Chondrocyte (in vitro differentiated cells): ENCODE data around the gene EYA2. TPM values are rescaled to one million over a fixed set of nuclear protein-coding genes. Genes with fewer than 3 reads are reported as not detected.
A peak's percentile ranks its signal among the peaks of the same experiment; 100 is the strongest.

Experiments
- DNase-seq: peaks from one replicate; pipeline ENCODE4 v3.0.0; 2021; ENCODE audit warnings: mixed read lengths, low spot score
- H3K27ac Mint-ChIP-seq: one replicate; pipeline ENCODE4 v1.8.0; 2021; ENCODE audit warnings: mild to moderate bottlenecking, moderate library complexity, mixed read lengths; ENCODE audit not compliant: unreplicated experiment
- H3K27me3 Mint-ChIP-seq: 2 replicates; pipeline ENCODE4 v1.8.0; 2021; ENCODE audit warnings: low read depth, mixed read lengths
- H3K36me3 Mint-ChIP-seq: 2 replicates; pipeline ENCODE4 v1.8.0; 2021; ENCODE audit warnings: low read depth, mixed read lengths
- H3K4me1 Mint-ChIP-seq: 2 replicates; pipeline ENCODE4 v1.8.0; 2021; ENCODE audit warnings: low read depth, mild to moderate bottlenecking, mixed read lengths
- H3K4me3 Mint-ChIP-seq: one replicate; pipeline ENCODE4 v1.8.0; 2021; ENCODE audit warnings: mild to moderate bottlenecking, moderate library complexity, mixed read lengths; ENCODE audit not compliant: unreplicated experiment
- H3K9me3 Mint-ChIP-seq: 2 replicates; pipeline ENCODE4 v1.8.0; 2021; ENCODE audit warnings: low read depth, mixed read lengths
- total RNA-seq: library from RNA; stranded (reverse); gene quantifications from 3 replicates; pipeline ENCODE4 v1.2.1, GENCODE V29; 2021
- TF ChIP-seq, protein P1 (sequence below): fragments of 200-600 bp; sonication (generic); IDR thresholded peaks from 2 replicates; pipeline ENCODE4 v1.5.0; 2021; ENCODE audit warnings: antibody characterized with exemption, mild to moderate bottlenecking, moderate library complexity

EYA2 gene
- total RNA-seq, 1 donor from 2014 or later = 0.32 TPM

DNA sequence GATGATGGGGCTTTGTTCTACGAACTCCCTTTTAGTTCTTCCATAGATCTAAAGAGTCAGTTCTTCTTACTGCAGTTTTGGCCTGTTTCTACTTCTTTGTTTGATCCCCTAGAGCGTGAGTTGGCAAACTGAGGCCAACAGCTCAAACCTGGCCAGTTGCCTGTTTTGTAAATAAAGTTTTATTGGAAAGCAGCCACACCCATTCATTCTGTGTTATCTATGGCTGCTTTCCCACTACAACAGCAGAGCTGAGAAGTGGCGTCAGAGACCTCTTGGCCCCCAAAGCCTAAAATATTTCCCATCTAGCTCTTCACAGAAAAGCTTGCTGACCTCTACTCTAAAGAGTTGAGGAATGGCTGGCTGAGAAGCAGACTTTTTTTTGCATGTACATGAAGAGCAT, 52.2 kb downstream of the EYA2 start:
- Mint-ChIP-seq H3K4me1 (peaks cover 13% of the 10 kb centered on the region), H3K4me3 (no peak overlapping the region), H3K27ac (no peak overlapping the region), H3K27me3 (peaks cover 18% of the 10 kb centered on the region), H3K9me3 (peaks cover 5% of the 10 kb centered on the region), H3K36me3 (no peaks in the 10 kb centered on the region)
- DNase-seq = no peak
- TF ChIP-seq, protein P1, sequence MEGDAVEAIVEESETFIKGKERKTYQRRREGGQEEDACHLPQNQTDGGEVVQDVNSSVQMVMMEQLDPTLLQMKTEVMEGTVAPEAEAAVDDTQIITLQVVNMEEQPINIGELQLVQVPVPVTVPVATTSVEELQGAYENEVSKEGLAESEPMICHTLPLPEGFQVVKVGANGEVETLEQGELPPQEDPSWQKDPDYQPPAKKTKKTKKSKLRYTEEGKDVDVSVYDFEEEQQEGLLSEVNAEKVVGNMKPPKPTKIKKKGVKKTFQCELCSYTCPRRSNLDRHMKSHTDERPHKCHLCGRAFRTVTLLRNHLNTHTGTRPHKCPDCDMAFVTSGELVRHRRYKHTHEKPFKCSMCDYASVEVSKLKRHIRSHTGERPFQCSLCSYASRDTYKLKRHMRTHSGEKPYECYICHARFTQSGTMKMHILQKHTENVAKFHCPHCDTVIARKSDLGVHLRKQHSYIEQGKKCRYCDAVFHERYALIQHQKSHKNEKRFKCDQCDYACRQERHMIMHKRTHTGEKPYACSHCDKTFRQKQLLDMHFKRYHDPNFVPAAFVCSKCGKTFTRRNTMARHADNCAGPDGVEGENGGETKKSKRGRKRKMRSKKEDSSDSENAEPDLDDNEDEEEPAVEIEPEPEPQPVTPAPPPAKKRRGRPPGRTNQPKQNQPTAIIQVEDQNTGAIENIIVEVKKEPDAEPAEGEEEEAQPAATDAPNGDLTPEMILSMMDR = no peak

DNA sequence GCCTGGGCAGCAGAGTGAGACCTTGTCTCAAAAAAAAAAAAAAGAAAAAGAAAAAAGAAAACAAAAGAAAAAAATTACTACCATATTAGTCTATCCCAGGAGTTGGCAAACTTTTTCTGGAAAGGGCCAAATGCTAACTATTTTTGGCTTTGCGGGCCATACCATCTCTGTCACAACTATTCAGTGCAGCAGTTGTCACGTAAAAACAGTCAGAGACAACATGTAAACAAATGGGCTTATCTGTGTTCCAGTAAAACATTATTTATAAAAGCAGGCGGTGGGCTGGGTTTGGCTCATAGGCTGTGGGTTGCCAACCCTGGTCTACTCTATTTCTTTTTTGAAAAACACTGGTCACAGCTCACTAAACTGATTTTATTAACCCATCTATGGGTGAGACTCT, 53.4 kb downstream of the EYA2 start:
- Mint-ChIP-seq H3K36me3 (no peaks in the 10 kb centered on the region), H3K27ac (no peak overlapping the region), H3K4me3 (no peak overlapping the region), H3K9me3 (peaks cover 5% of the 10 kb centered on the region), H3K4me1 (peaks cover 13% of the 10 kb centered on the region), H3K27me3 (peaks cover 9% of the 10 kb centered on the region)
- TF ChIP-seq, protein P1 = no peak
- no peak for DNase-seq

DNA sequence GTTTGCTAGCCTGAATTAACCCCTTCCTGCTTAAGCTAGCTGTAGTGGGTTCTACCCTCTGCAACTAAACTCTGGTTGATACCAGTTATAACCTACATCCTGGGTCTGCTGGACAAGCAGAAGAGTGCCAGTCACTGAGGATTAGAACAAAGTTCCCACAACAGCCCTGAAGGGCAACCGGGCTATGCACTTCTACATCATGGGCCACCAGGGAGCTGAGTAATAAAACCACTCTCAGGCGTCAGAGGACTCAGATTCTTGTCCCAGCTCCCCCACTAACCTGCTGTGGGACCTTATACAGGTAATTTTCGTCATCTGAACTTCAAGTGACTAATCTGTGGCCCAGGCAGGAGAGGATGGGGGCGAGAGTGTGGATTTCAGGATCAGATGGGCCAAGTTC, 56.8 kb downstream of the EYA2 start:
- peaks cover 22% of the 10 kb centered on the region for H3K4me1 Mint-ChIP-seq
- peaks cover 8% of the 10 kb centered on the region for H3K9me3 Mint-ChIP-seq
- no peak overlapping the region for H3K4me3 Mint-ChIP-seq
- TF ChIP-seq, protein P1 = no peak
- no peak overlapping the region for H3K27ac Mint-ChIP-seq
- no peak for DNase-seq
- peaks cover 5% of the 10 kb centered on the region for H3K27me3 Mint-ChIP-seq
- no peaks in the 10 kb centered on the region for H3K36me3 Mint-ChIP-seq

DNA sequence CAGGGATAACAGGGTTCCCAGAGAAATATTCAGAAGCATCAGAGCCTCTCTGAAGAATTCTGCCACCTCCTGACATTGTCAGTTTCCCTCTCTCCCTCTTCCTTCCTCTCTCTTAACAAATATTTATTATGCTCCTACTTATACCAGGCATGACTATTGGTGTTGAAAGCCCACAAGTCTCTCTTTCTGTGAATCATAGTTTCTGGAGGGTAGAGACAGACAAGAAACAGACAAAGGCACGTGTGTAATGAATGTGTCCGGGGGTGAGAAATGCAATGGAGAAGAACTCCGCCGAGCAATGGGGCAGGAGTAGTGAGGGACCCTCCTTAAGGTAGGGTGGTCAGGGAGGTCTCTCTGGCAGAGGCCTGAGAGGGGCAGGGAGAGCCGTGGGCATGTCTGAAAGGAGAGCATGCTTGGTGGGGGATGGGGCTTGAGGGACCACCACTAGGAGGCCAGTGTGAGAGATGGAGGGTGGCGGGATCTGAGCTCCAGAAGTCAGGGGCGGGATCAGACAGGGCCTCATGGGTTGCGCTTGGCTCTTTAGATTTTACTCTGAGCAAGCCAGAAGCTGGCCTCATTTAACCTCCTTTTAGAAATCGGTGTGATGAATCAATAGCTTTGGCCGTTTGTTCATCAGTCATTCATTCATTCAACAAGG, 57.3 kb downstream of the EYA2 start:
- peaks cover 5% of the 10 kb centered on the region for H3K27me3 Mint-ChIP-seq
- DNase-seq = no peak
- H3K27ac Mint-ChIP-seq = peak overlapping the region; percentile 5
- H3K36me3 Mint-ChIP-seq = no peaks in the 10 kb centered on the region
- peaks cover 9% of the 10 kb centered on the region for H3K9me3 Mint-ChIP-seq
- H3K4me3 Mint-ChIP-seq = no peak overlapping the region
- TF ChIP-seq, protein P1 = no peak
- peaks cover 18% of the 10 kb centered on the region for H3K4me1 Mint-ChIP-seq

DNA sequence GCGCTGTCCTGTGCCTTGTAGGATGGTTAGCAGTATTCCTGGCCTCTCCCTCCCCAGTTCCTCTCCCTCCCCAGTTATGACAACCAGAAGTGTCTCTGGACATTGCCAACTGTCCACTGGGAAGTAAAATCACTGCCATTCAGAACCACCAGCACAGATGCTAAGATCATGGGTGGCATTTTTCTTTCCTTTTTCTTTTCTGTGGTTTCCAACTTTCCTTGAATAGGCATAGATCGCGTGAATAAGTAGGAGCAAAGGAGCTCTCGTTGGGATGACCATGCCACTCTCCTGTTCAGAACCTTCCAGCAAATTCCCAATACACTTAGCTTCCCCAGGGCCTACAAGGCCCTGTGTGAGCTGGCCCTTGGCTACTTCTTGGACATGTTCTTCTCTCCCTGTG, 59.0 kb downstream of the EYA2 start:
- H3K4me1 Mint-ChIP-seq = peaks cover 12% of the 10 kb centered on the region
- TF ChIP-seq, protein P1 = no peak
- no peak overlapping the region for H3K4me3 Mint-ChIP-seq

More for the DNA sequence above, 59.0 kb downstream of the EYA2 start:
- peaks cover 4% of the 10 kb centered on the region for H3K9me3 Mint-ChIP-seq
- peaks cover 5% of the 10 kb centered on the region for H3K27me3 Mint-ChIP-seq
- no peaks in the 10 kb centered on the region for H3K36me3 Mint-ChIP-seq
- H3K27ac Mint-ChIP-seq = no peak overlapping the region
- no peak for DNase-seq
